ENCODE measurements around the gene ABCA4.
"Not testable (repeated sequence)": the region's sequence is repeated elsewhere in the genome, so short reads cannot be mapped to it uniquely, and the experiment has no call there.

Gene ABCA4

GRCh38 chr1:94120991-94121390 lies at the start of gene ABCA4:
Gene ABCA4 (minus strand): TSS chr1:94121148. CDS start chr1:94121045, 103 bp downstream.
- no peak for DNase-seq (ENCODE audit: low spot score in 2 of 2)
- Mint-ChIP-seq H3K27ac (no peak within 1 kb of the TSS), H3K36me3 (no peaks in the 10 kb centered on the region), H3K4me3 (no peak within 1 kb of the TSS), H3K9me3 (no peaks in the 10 kb centered on the region), H3K4me1 (no peaks in the 10 kb centered on the region)
- ATAC-seq: no peak

GRCh38 chr1:94169126-94169525 lies 48.2 kb upstream of the ABCA4 start:
- Mint-ChIP-seq H3K9me3 (no peaks in the 10 kb centered on the region), H3K36me3 (no peaks in the 10 kb centered on the region), H3K4me1 (no peaks in the 10 kb centered on the region), H3K4me3 (no peak overlapping the region), H3K27ac (no peak overlapping the region)
- no peak for DNase-seq (ENCODE audit: low spot score in 2 of 2)
- ATAC-seq: no peak

- H3K4me1 Mint-ChIP-seq: no peaks in the 10 kb centered on the region
- ATAC-seq: no peak
- no peaks in the 10 kb centered on the region for H3K36me3 Mint-ChIP-seq
- H3K9me3 Mint-ChIP-seq: no peaks in the 10 kb centered on the region
- H3K27ac Mint-ChIP-seq: no peak overlapping the region
- no peak overlapping the region for H3K4me3 Mint-ChIP-seq
- no peak for DNase-seq (ENCODE audit: low spot score in 2 of 2)
These were observed 44.9 kb upstream of the ABCA4 start for GRCh38 chr1:94165843-94166242.

- not testable (repeated sequence) for ATAC-seq; H3K27ac Mint-ChIP-seq; H3K9me3 Mint-ChIP-seq; H3K36me3 Mint-ChIP-seq; H3K4me3 Mint-ChIP-seq; H3K4me1 Mint-ChIP-seq; DNase-seq (ENCODE audit: low spot score in 2 of 2)
These were observed 43.9 kb upstream of the ABCA4 start for GRCh38 chr1:94164885-94165284.

GRCh38 chr1:94164121-94164520 lies 43.2 kb upstream of the ABCA4 start:
- H3K36me3 Mint-ChIP-seq; DNase-seq (ENCODE audit: low spot score in 2 of 2); ATAC-seq; H3K4me3 Mint-ChIP-seq; H3K4me1 Mint-ChIP-seq; H3K27ac Mint-ChIP-seq; H3K9me3 Mint-ChIP-seq: not testable (repeated sequence)

- not testable (repeated sequence) for DNase-seq (ENCODE audit: low spot score in 2 of 2); H3K36me3 Mint-ChIP-seq; H3K9me3 Mint-ChIP-seq; H3K4me3 Mint-ChIP-seq; H3K4me1 Mint-ChIP-seq; ATAC-seq; H3K27ac Mint-ChIP-seq
These were observed 42.3 kb upstream of the ABCA4 start for GRCh38 chr1:94163249-94163648.

- Mint-ChIP-seq H3K4me1 (no peaks in the 10 kb centered on the region), H3K4me3 (no peak overlapping the region), H3K27ac (no peak overlapping the region), H3K36me3 (no peaks in the 10 kb centered on the region), H3K9me3 (peaks cover 2% of the 10 kb centered on the region)
- ATAC-seq (no peak), DNase-seq (ENCODE audit: low spot score in 2 of 2) (no peak)
These were observed 39.9 kb upstream of the ABCA4 start for GRCh38 chr1:94160811-94161210.

GRCh38 chr1:94156096-94156625 lies 35.2 kb upstream of the ABCA4 start:
- Mint-ChIP-seq H3K4me3 (no peak overlapping the region), H3K36me3 (no peaks in the 10 kb centered on the region), H3K27ac (no peak overlapping the region), H3K4me1 (no peaks in the 10 kb centered on the region), H3K9me3 (peaks cover 2% of the 10 kb centered on the region)
- ATAC-seq: no peak
- no peak for DNase-seq (ENCODE audit: low spot score in 2 of 2)

- ATAC-seq: no peak
- H3K4me1 Mint-ChIP-seq: no peaks in the 10 kb centered on the region
- H3K36me3 Mint-ChIP-seq: no peaks in the 10 kb centered on the region
- no peak overlapping the region for H3K27ac Mint-ChIP-seq
- H3K9me3 Mint-ChIP-seq: peaks cover 2% of the 10 kb centered on the region
- H3K4me3 Mint-ChIP-seq: no peak overlapping the region
- no peak for DNase-seq (ENCODE audit: low spot score in 2 of 2)
These were observed 34.0 kb upstream of the ABCA4 start for GRCh38 chr1:94154989-94155388.

GRCh38 chr1:94153133-94153532 lies 32.2 kb upstream of the ABCA4 start:
- ATAC-seq (no peak), DNase-seq (ENCODE audit: low spot score in 2 of 2) (no peak)
- no peak overlapping the region for H3K4me3 Mint-ChIP-seq
- H3K9me3 Mint-ChIP-seq: peaks cover 2% of the 10 kb centered on the region
- no peaks in the 10 kb centered on the region for H3K36me3 Mint-ChIP-seq
- H3K4me1 Mint-ChIP-seq: no peaks in the 10 kb centered on the region
- H3K27ac Mint-ChIP-seq: no peak overlapping the region

- not testable (repeated sequence) for DNase-seq (ENCODE audit: low spot score in 2 of 2); H3K27ac Mint-ChIP-seq; H3K4me3 Mint-ChIP-seq; H3K36me3 Mint-ChIP-seq; ATAC-seq; H3K4me1 Mint-ChIP-seq; H3K9me3 Mint-ChIP-seq
These were observed 28.2 kb upstream of the ABCA4 start for GRCh38 chr1:94149166-94149565.

- H3K27ac Mint-ChIP-seq: no peak overlapping the region
- no peaks in the 10 kb centered on the region for H3K4me1 Mint-ChIP-seq
- no peak overlapping the region for H3K4me3 Mint-ChIP-seq
- DNase-seq (ENCODE audit: low spot score in 2 of 2): no peak
- no peaks in the 10 kb centered on the region for H3K9me3 Mint-ChIP-seq
- ATAC-seq: no peak
- no peaks in the 10 kb centered on the region for H3K36me3 Mint-ChIP-seq
These were observed 25.3 kb upstream of the ABCA4 start for GRCh38 chr1:94146273-94146672.

GRCh38 chr1:94144836-94145235 lies 23.9 kb upstream of the ABCA4 start:
- no peak for ATAC-seq
- DNase-seq (ENCODE audit: low spot score in 2 of 2): no peak
- Mint-ChIP-seq H3K36me3 (no peaks in the 10 kb centered on the region), H3K4me1 (no peaks in the 10 kb centered on the region), H3K9me3 (peaks cover 2% of the 10 kb centered on the region), H3K27ac (no peak overlapping the region), H3K4me3 (no peak overlapping the region)

- Mint-ChIP-seq H3K4me3 (no peak overlapping the region), H3K27ac (no peak overlapping the region), H3K4me1 (no peaks in the 10 kb centered on the region), H3K9me3 (peaks cover 5% of the 10 kb centered on the region), H3K36me3 (no peaks in the 10 kb centered on the region)
- DNase-seq (ENCODE audit: low spot score in 2 of 2) (no peak), ATAC-seq (no peak)
These were observed 22.8 kb upstream of the ABCA4 start for GRCh38 chr1:94143809-94144176.

- ATAC-seq: no peak
- no peak overlapping the region for H3K27ac Mint-ChIP-seq
- no peaks in the 10 kb centered on the region for H3K4me1 Mint-ChIP-seq
- DNase-seq (ENCODE audit: low spot score in 2 of 2): no peak
- no peak overlapping the region for H3K4me3 Mint-ChIP-seq
- H3K9me3 Mint-ChIP-seq: peaks cover 5% of the 10 kb centered on the region
- H3K36me3 Mint-ChIP-seq: no peaks in the 10 kb centered on the region
These were observed 22.3 kb upstream of the ABCA4 start for GRCh38 chr1:94143173-94143808.

- peaks cover 5% of the 10 kb centered on the region for H3K9me3 Mint-ChIP-seq
- H3K4me1 Mint-ChIP-seq: no peaks in the 10 kb centered on the region
- DNase-seq (ENCODE audit: low spot score in 2 of 2) (no peak), ATAC-seq (no peak)
- H3K4me3 Mint-ChIP-seq: no peak overlapping the region
- no peaks in the 10 kb centered on the region for H3K36me3 Mint-ChIP-seq
- no peak overlapping the region for H3K27ac Mint-ChIP-seq
These were observed 21.6 kb upstream of the ABCA4 start for GRCh38 chr1:94142583-94142982.

- Mint-ChIP-seq H3K9me3 (peaks cover 5% of the 10 kb centered on the region), H3K27ac (no peak overlapping the region), H3K4me3 (no peak overlapping the region), H3K4me1 (no peaks in the 10 kb centered on the region), H3K36me3 (no peaks in the 10 kb centered on the region)
- DNase-seq (ENCODE audit: low spot score in 2 of 2): no peak
- ATAC-seq: no peak
These were observed 21.1 kb upstream of the ABCA4 start for GRCh38 chr1:94142022-94142421.

Measured in stimulated activated effector memory CD8-positive, alpha-beta T cell treated with anti-CD3 and anti-CD28 coated beads, Interleukin-12 subunit alpha, Interleukin-12 subunit beta, amount 100 ng/mL, for 72 hours (primary cell).